ENCODE data around the gene MEIS2.

GRCh38 chr15:37125143-37125542 is 24.8 kb upstream of the MEIS2 start:
- TF ChIP-seq POLR2A (IDR thresholded peaks at IDR 0.05; ENCODE audit: low read depth, low read length): no peak
- TF ChIP-seq POLR2AphosphoS5 (IDR thresholded peaks at IDR 0.05; ENCODE audit: low read depth, low read length): no peak
- TF ChIP-seq TAF1 (IDR thresholded peaks at IDR 0.05; ENCODE audit: borderline replicate concordance, low read depth, low read length): no peak

Data from GM12892 (cell line).